NCI-H2227 (cell line): ENCODE results near the gene COL9A2.

Experiments used
- DNase-seq: peaks from one replicate; lab custom pipeline; 2025; ENCODE audit not compliant: unreplicated experiment; lab: John Stamatoyannopoulos, UW

Gene COL9A2

GRCh38 chr1:40264354-40264781, 52.7 kb downstream of the COL9A2 start:
- peak; percentile 51 for DNase-seq

GRCh38 chr1:40258445-40258769, 58.7 kb downstream of the COL9A2 start:
- DNase-seq = peak; percentile 52

- DNase-seq = peak; percentile 98
Measured at GRCh38 chr1:40257688-40258444, 59.2 kb downstream of the COL9A2 start, which contains the start of gene ZMPSTE24. Gene ZMPSTE24 (plus strand): TSS chr1:40258236. CDS start chr1:40258272, 36 bp downstream.

GRCh38 chr1:40257313-40257687, 59.8 kb downstream of the COL9A2 start:
- DNase-seq = no peak

- no peak for DNase-seq
Measured at GRCh38 chr1:40256401-40257084, 60.5 kb downstream of the COL9A2 start.

GRCh38 chr1:40255231-40255630, 61.9 kb downstream of the COL9A2 start:
- no peak for DNase-seq

- DNase-seq = no peak
Measured at GRCh38 chr1:40252601-40253000, 64.5 kb downstream of the COL9A2 start.

GRCh38 chr1:40251456-40251855, 65.6 kb downstream of the COL9A2 start:
- no peak for DNase-seq
